ENCODE measurements around the gene DCLRE1A.

The DCLRE1A gene

DNA sequence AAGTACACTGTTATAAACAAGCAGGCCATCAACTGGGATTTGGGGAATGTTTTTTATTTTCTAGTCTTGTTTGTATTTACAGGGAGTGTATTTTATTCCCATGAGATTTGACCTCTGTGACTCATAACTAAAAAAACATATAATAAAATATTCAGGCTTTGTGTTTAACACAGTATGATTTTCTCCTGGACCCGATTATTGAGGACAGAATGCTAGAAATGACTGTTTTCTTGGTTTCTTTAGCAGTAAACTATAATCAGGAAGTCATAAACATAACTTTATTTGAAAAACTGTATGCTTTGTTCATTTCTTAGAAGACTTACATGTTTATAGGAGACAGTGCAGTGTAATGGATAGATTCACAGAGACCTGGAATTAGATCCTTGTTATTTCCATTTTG, 2.7 kb upstream of the DCLRE1A start:
- TF ChIP-seq, protein P1, sequence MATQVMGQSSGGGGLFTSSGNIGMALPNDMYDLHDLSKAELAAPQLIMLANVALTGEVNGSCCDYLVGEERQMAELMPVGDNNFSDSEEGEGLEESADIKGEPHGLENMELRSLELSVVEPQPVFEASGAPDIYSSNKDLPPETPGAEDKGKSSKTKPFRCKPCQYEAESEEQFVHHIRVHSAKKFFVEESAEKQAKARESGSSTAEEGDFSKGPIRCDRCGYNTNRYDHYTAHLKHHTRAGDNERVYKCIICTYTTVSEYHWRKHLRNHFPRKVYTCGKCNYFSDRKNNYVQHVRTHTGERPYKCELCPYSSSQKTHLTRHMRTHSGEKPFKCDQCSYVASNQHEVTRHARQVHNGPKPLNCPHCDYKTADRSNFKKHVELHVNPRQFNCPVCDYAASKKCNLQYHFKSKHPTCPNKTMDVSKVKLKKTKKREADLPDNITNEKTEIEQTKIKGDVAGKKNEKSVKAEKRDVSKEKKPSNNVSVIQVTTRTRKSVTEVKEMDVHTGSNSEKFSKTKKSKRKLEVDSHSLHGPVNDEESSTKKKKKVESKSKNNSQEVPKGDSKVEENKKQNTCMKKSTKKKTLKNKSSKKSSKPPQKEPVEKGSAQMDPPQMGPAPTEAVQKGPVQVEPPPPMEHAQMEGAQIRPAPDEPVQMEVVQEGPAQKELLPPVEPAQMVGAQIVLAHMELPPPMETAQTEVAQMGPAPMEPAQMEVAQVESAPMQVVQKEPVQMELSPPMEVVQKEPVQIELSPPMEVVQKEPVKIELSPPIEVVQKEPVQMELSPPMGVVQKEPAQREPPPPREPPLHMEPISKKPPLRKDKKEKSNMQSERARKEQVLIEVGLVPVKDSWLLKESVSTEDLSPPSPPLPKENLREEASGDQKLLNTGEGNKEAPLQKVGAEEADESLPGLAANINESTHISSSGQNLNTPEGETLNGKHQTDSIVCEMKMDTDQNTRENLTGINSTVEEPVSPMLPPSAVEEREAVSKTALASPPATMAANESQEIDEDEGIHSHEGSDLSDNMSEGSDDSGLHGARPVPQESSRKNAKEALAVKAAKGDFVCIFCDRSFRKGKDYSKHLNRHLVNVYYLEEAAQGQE (IDR thresholded peaks at IDR 0.05; ENCODE audit: insufficient replicate concordance, low read depth), result no peak
- TF ChIP-seq GABPA (IDR thresholded peaks at IDR 0.05; ENCODE audit: low read depth) (no peak), SPI1 (IDR thresholded peaks at IDR 0.05; ENCODE audit: borderline replicate concordance, low read depth) (no peak), POLR2AphosphoS5 (IDR thresholded peaks at IDR 0.05; ENCODE audit: low read depth) (no peak)
- TF ChIP-seq, protein P2, sequence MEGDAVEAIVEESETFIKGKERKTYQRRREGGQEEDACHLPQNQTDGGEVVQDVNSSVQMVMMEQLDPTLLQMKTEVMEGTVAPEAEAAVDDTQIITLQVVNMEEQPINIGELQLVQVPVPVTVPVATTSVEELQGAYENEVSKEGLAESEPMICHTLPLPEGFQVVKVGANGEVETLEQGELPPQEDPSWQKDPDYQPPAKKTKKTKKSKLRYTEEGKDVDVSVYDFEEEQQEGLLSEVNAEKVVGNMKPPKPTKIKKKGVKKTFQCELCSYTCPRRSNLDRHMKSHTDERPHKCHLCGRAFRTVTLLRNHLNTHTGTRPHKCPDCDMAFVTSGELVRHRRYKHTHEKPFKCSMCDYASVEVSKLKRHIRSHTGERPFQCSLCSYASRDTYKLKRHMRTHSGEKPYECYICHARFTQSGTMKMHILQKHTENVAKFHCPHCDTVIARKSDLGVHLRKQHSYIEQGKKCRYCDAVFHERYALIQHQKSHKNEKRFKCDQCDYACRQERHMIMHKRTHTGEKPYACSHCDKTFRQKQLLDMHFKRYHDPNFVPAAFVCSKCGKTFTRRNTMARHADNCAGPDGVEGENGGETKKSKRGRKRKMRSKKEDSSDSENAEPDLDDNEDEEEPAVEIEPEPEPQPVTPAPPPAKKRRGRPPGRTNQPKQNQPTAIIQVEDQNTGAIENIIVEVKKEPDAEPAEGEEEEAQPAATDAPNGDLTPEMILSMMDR (IDR thresholded peaks at IDR 0.05; ENCODE audit: insufficient read depth, low read length), result no peak
- no peaks in the 10 kb centered on the region for H3K27me3 ChIP-seq (ENCODE audit: insufficient read depth, poor library complexity, severe bottlenecking)
- H3K27ac ChIP-seq (replicated peaks), result peak overlapping the region; percentile 94
- H3K4me3 ChIP-seq (replicated peaks; ENCODE audit: insufficient read depth, low read length), result peak overlapping the region; percentile 88
- no peak for DNase-seq (ENCODE audit: low read depth in 1 of 2, low spot score in 1 of 2)

DNA sequence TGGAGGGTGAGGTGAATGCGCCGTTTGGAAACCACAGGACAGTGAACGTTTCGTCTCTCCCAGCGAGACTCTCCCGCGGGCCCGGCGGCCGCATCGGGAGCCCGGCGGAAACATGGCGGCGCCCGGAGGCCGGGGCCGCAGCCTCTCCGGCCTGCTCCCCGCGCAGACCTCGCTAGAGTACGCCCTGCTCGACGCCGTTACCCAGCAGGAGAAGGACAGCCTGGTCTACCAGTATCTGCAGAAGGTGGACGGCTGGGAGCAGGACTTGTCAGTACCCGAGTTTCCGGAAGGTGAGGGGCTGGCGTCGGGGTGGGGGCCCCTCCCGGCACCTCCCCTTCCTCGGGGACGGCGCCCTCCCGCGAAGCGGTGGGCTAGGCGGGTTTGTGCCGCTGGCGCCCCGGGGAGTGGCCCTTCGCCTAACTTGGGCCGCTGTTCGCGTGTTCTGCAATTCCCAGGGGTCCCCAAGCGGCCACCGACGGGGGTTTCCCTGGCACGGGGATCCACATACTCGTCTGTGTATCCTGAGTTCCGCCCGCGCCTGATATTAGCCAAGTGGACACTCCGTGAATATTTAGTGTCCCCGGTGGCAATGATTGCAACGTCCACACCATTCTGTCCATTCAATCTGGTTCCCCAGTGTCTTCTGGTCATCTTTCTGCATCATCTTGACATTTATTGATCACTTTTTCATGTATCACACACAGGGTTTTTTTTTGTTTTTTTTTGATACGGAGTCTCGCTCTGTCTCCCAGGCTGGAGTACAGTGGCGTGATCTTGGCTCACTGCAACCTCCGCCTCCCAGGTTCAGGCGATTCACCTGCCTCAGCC, 1.1 kb upstream of the DCLRE1A start:
- peak in 1 of 2 experiments; percentile 45 for DNase-seq (ENCODE audit: low read depth in 1 of 2, low spot score in 1 of 2)

DNA sequence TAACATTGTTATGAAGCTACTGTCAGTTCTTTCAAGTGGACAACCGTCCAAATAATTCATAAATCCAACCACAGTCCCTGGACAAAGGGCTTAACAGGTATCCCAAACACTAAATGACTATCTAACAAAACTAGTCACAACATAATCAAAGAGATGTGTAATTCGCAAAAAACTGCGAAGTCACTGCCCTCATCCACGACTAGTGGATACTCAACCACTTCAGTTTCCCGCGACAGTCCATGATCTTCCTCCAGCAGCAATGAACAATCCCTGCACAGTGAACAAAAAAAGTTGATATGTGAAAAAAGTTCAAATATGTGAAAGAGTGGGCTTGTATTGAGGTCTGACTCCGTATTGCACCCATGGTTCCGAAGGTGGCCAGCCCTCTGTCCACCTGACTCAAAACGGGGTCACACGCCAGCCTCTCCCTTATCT, 287 bp downstream of the DCLRE1A start:
- H3K27me3 ChIP-seq (ENCODE audit: insufficient read depth, poor library complexity, severe bottlenecking), result no peaks in the 10 kb centered on the region
- peak overlapping the region; percentile 94 for H3K27ac ChIP-seq (replicated peaks)
- TF ChIP-seq, protein P2 (IDR thresholded peaks at IDR 0.05; ENCODE audit: insufficient read depth, low read length), result no peak
- TF ChIP-seq, protein P1 (IDR thresholded peaks at IDR 0.05; ENCODE audit: insufficient replicate concordance, low read depth), result no peak
- TF ChIP-seq POLR2AphosphoS5 (IDR thresholded peaks at IDR 0.05; ENCODE audit: low read depth), result no peak
- TF ChIP-seq SPI1 (IDR thresholded peaks at IDR 0.05; ENCODE audit: borderline replicate concordance, low read depth), result no peak
- DNase-seq (ENCODE audit: low read depth in 1 of 2, low spot score in 1 of 2), result no peak
- peak overlapping the region; percentile 88 for H3K4me3 ChIP-seq (replicated peaks; ENCODE audit: insufficient read depth, low read length)

More for the DNA sequence above, 1.1 kb upstream of the DCLRE1A start:
- Histone ChIP-seq H3K4me3 (replicated peaks; ENCODE audit: insufficient read depth, low read length) (peak overlapping the region; percentile 88), H3K27me3 (ENCODE audit: insufficient read depth, poor library complexity, severe bottlenecking) (no peaks in the 10 kb centered on the region), H3K27ac (replicated peaks) (peak overlapping the region; percentile 94)
- TF ChIP-seq, protein P1 (IDR thresholded peaks at IDR 0.05; ENCODE audit: insufficient replicate concordance, low read depth), result peak; percentile 25
- TF ChIP-seq POLR2AphosphoS5 (IDR thresholded peaks at IDR 0.05; ENCODE audit: low read depth) (no peak), GABPA (IDR thresholded peaks at IDR 0.05; ENCODE audit: low read depth) (no peak)
